ENCODE measurements around the gene MRS2. TPM values are rescaled to one million over a fixed set of nuclear protein-coding genes. Genes with fewer than 3 reads are reported as not detected.

Gene MRS2
- total RNA-seq, 1 experiment from 2014 or later, result 85.8 TPM

DNA sequence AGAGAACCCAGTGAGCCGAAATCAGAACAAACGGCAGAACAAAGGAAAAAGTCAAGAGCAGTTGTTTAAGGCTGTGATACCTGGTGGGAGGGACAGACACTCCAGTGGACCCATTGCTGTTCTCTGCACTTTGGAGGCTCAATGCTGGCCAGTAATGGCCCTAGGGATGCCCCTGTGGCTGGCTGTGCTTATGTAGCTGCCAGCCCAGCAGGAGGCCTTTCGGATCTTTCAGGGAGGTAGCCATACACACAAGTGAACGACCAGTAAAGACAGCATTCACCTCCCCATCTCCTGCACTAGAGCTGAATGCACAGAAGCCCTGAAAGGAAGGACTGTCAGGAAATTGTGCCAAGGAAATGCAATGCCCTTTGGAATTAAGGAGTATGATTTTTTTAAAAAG lies 52.3 kb downstream of the MRS2 start:
- H3K56ac ChIP-seq (ENCODE audit: insufficient read length, low read depth, low read length), result no peak overlapping the region
- peaks cover 0 to 5% (median 0%) of the 10 kb centered on the region in 3 experiments; a peak in 2 of 7 replicates for H3K36me3 Mint-ChIP-seq (ENCODE audit: insufficient read depth in 1 of 3, low read depth in 3 of 3)
- WGBS (ENCODE audit: extremely low coverage, insufficient read length, low lambda C conversion rate), result no CpG with 5 or more reads among the region's 4 CpGs
- H3K27me3 Mint-ChIP-seq (ENCODE audit: low read depth), result no peaks in the 10 kb centered on the region
- no peak overlapping the region for H4K91ac ChIP-seq (ENCODE audit: insufficient read length, low read depth, low read length)
- H3K9ac ChIP-seq (ENCODE audit: extremely low read depth, insufficient read length, low read length), result no peak overlapping the region
- H3T11ph ChIP-seq (ENCODE audit: low read length), result no peak overlapping the region
- no peak overlapping the region for H4K8ac ChIP-seq (replicated peaks; ENCODE audit: insufficient read length, low read depth, low read length)
- no peak overlapping the region for H2AFZ ChIP-seq (ENCODE audit: low read length)
- H3K4me1 Mint-ChIP-seq, result peaks cover 3 to 4% of the 10 kb centered on the region in 2 experiments; a peak in 2 of 4 replicates
- DNase-seq, result no peak
- H3K4me3 Mint-ChIP-seq, result no peak overlapping the region
- H4K20me1 ChIP-seq (ENCODE audit: control insufficient read depth, insufficient read depth, insufficient read length), result no peaks in the 10 kb centered on the region
- no peaks in the 10 kb centered on the region for H3K4me1 ChIP-seq (ENCODE audit: insufficient read depth, low read length)
- H2BK15ac ChIP-seq (ENCODE audit: low read depth, low read length), result no peak overlapping the region
- no peak overlapping the region for H4K5ac ChIP-seq (ENCODE audit: insufficient read length, low read depth, low read length)
- H3K14ac ChIP-seq (ENCODE audit: insufficient read depth, low read length), result no peak overlapping the region
- no peak overlapping the region for H2BK20ac ChIP-seq (ENCODE audit: low read depth, low read length, poor library complexity, severe bottlenecking)
- no peak overlapping the region for H3K4ac ChIP-seq (ENCODE audit: low read depth, low read length)
- H3K18ac ChIP-seq (ENCODE audit: insufficient read length, low read depth, low read length), result no peak overlapping the region
- H3K79me1 ChIP-seq (ENCODE audit: insufficient read depth, low read depth, low read length, poor library complexity, severe bottlenecking), result no peaks in the 10 kb centered on the region
- H3K9me3 ChIP-seq (ENCODE audit: control insufficient read depth, low read depth, low read length), result no peaks in the 10 kb centered on the region
- no peak overlapping the region for H3K27ac Mint-ChIP-seq
- no peak for TF ChIP-seq CTCF (conservative IDR thresholded peaks at IDR 0.05)
- H3K23me2 ChIP-seq (ENCODE audit: insufficient read length, low read depth, low read length, poor library complexity, severe bottlenecking), result no peaks in the 10 kb centered on the region
- no peak overlapping the region for H3K27ac ChIP-seq (ENCODE audit: insufficient read length, low read depth, low read length)
- no peaks in the 10 kb centered on the region for H3K27me3 ChIP-seq (ENCODE audit: insufficient read depth, low read length)
- no peak overlapping the region for H2BK120ac ChIP-seq (ENCODE audit: low read depth, low read length, poor library complexity, severe bottlenecking)
- H3K4me2 ChIP-seq (ENCODE audit: insufficient read depth, insufficient read length, low read length), result no peak overlapping the region
- no peak overlapping the region for H2BK5ac ChIP-seq (ENCODE audit: insufficient read length, low read length)
- H2BK12ac ChIP-seq (ENCODE audit: insufficient read length, low read depth, low read length), result no peak overlapping the region
- no peak overlapping the region for H3K23ac ChIP-seq (ENCODE audit: insufficient read length, low read depth, low read length)
- no peaks in the 10 kb centered on the region for H3K9me3 Mint-ChIP-seq
- no peak overlapping the region for H2AK5ac ChIP-seq (ENCODE audit: insufficient read length, low read length)
- H3K79me2 ChIP-seq (ENCODE audit: insufficient read depth, low read length), result no peaks in the 10 kb centered on the region

Data from H9 (cell line).